Ovary (tissue), 9 donors: ENCODE results near the gene TPRX1. TPM values are rescaled to one million over a fixed set of nuclear protein-coding genes. Genes with fewer than 3 reads are reported as not detected.

Experiments
- DNase-seq, 5 donors: peaks; one replicate each; pipeline ENCODE4 v3.0.0-alpha.2; 2019 to 2020
- H3K27ac ChIP-seq, 2 donors: fragments of 200-600 bp; one replicate each; pipeline versions ENCODE4 v1.5.1 to v1.8.0; 2019 to 2022
- H3K27me3 ChIP-seq: fragments of 200-600 bp; one replicate; pipeline ENCODE4 v1.8.0; 2022
- H3K36me3 ChIP-seq: fragments of 200-600 bp; sonication (generic); one replicate; pipeline ENCODE4 v1.5.1; 2019
- H3K4me1 ChIP-seq: one replicate; pipeline ENCODE4 v1.8.1; 2013; ENCODE audit warnings: mild to moderate bottlenecking, moderate library complexity; ENCODE audit not compliant: insufficient read depth
- H3K4me3 ChIP-seq: fragments of 200-600 bp; sonication (generic); one replicate; pipeline ENCODE4 v1.5.1; 2017
- H3K9me3 ChIP-seq, 2 donors: fragments of 200-600 bp in 1 of 2; sonication (generic) in 1 of 2; one replicate each; pipeline versions ENCODE4 v1.5.1 to v1.8.1; 2013 to 2019; ENCODE audit warnings: mild to moderate bottlenecking in 1 of 2, moderate library complexity in 1 of 2
- EP300 ChIP-seq: sonication (generic); formaldehyde crosslinking; IDR thresholded peaks from one replicate; pipeline ENCODE4 v1.6.1; 2017; ENCODE audit warnings: antibody characterized with exemption
- POLR2A ChIP-seq: fragments of 450-650 bp; IDR thresholded peaks from one replicate; pipeline ENCODE4 v1.6.1; 2017; ENCODE audit warnings: antibody characterized with exemption, mild to moderate bottlenecking, moderate library complexity
- WGBS, 3 donors: extraction: QIAGEN DNeasy Blood & Tissue Kit in 1 of 3; methylation state at CpG; one replicate each; pipeline versions ENCODE4 v1.1.5 to v1.1.7; 2013 to 2017; 5-methylcytosine and 5-hydroxymethylcytosine counted together
- intact Hi-C, 4 donors: fragments of 100-400 bp; cut with DNase I; formaldehyde crosslinking; loops; one replicate each; pipeline versions ENCODE4 v1.11.0 to v1.15.1; 2022 to 2023
- polyA plus RNA-seq, 2 donors: library from polyadenylated mRNA; stranded (reverse); fragments of 200-250 nt in 1 of 2; fragments of 350-450 nt in 1 of 2; fragmentation: Illumina TruSeq in 1 of 2; extraction: RNeasy Lipid Tissue Mini Kit (QIAGEN cat#74804) in 1 of 2; gene quantifications; one replicate each; pipeline ENCODE4 v1.2.3, GENCODE V29; 2013 to 2014
- total RNA-seq, 7 donors: library from RNA; depleted of rRNA in 2 of 7; stranded (reverse); fragments of >200 nt in 2 of 7; fragmentation: NEBNext Ultra II Directional in 3 of 7; extraction: Animal tissue kit (Norgen Biotek cat#: 25700) in 3 of 7; gene quantifications; one replicate each; pipeline versions ENCODE4 v1.1.0 to v1.2.4, GENCODE V29; 2016 to 2023
- TF ChIP-seq, protein P1 (sequence below), 3 donors: fragments of 450-650 bp in 2 of 3; fragments of 200-600 bp in 1 of 3; IDR thresholded peaks; one replicate each; pipeline versions ENCODE4 v1.5.1 to v1.8.0; 2016 to 2022; ENCODE audit warnings: antibody characterized with exemption in 3 of 3, mild to moderate bottlenecking in 1 of 3
- donor health status: DM: no; HTN: no; CAD: no; lungs with moderate emphysema.
- donor health status: DM: no; HTN: no; CAD: no.
- donor health status: Bipolar disorder and iron deficiency.
- donor health status: DM: yes; HTN: yes; CAD: no.
- donor health status: DM: no; HTN: no; CAD: no.
- donor health status: DM: yes; HTN: yes; CAD: no.

The TPRX1 gene
- total and polyA plus RNA-seq, 9 donors: not detected

DNA sequence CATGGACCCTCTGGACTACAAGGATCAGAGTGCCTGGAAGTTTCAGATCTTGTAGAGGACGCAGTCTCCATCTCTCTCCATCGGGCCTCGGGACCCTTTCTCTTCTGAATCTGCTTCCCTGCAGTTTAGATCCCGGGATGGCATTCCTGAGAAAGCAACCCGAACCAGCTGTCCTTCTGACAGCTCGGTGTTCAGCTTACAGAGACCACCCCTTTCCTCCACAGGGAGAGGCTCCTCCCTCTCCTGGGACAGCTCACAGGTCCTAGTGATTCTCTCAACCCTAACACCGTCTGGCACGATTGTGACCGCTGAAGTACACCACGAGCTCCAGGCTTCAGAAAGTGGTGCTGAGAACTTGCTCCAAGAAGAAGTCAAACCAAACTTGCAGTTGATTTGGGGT lies 35.6 kb upstream of the TPRX1 start:
- TF ChIP-seq, protein P1, sequence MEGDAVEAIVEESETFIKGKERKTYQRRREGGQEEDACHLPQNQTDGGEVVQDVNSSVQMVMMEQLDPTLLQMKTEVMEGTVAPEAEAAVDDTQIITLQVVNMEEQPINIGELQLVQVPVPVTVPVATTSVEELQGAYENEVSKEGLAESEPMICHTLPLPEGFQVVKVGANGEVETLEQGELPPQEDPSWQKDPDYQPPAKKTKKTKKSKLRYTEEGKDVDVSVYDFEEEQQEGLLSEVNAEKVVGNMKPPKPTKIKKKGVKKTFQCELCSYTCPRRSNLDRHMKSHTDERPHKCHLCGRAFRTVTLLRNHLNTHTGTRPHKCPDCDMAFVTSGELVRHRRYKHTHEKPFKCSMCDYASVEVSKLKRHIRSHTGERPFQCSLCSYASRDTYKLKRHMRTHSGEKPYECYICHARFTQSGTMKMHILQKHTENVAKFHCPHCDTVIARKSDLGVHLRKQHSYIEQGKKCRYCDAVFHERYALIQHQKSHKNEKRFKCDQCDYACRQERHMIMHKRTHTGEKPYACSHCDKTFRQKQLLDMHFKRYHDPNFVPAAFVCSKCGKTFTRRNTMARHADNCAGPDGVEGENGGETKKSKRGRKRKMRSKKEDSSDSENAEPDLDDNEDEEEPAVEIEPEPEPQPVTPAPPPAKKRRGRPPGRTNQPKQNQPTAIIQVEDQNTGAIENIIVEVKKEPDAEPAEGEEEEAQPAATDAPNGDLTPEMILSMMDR (IDR thresholded peaks at IDR 0.05): no peak
- TF ChIP-seq EP300 (no peak), POLR2A (no peak)
- DNase-seq: no peak
- Histone ChIP-seq H3K27me3 (no peaks in the 10 kb centered on the region), H3K4me1 (no peaks in the 10 kb centered on the region), H3K9me3 (no peaks in the 10 kb centered on the region), H3K4me3 (no peak overlapping the region), H3K27ac (no peak overlapping the region), H3K36me3 (no peaks in the 10 kb centered on the region)
- intact Hi-C loops: no loop called here
- 5 to 16% (median 8%) methylated on average over 10 of the region's 10 CpGs for WGBS, 3 donors

DNA sequence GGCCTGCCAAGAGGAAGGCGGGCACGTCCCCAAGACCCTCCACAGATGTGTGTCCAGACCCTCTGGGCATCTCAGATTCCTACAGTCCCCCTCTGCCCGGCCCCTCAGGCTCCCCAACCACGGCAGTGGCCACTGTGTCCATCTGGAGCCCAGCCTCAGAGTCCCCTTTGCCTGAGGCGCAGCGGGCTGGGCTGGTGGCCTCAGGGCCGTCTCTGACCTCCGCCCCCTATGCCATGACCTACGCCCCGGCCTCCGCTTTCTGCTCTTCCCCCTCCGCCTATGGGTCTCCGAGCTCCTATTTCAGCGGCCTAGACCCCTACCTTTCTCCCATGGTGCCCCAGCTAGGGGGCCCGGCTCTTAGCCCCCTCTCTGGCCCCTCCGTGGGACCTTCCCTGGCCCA lies 35.1 kb upstream of the TPRX1 start:
- H3K27ac ChIP-seq: no peak overlapping the region
- intact Hi-C loops: no loop called here
- no peak overlapping the region for H3K4me3 ChIP-seq
- no peaks in the 10 kb centered on the region for H3K27me3 ChIP-seq
- DNase-seq: no peak
- no peaks in the 10 kb centered on the region for H3K36me3 ChIP-seq
- WGBS, 3 donors: 51 to 62% (median 54%) methylated on average over 16 of the region's 16 CpGs
- no peaks in the 10 kb centered on the region for H3K9me3 ChIP-seq
- TF ChIP-seq EP300 (no peak), POLR2A (no peak)
- no peaks in the 10 kb centered on the region for H3K4me1 ChIP-seq

GRCh38 chr19:47836038-47836437 lies 31.7 kb upstream of the TPRX1 start:
- no peak for DNase-seq
- WGBS, 3 donors: 67 to 71% (median 69%) methylated on average over 8 of the region's 8 CpGs
- Histone ChIP-seq H3K27ac (no peak overlapping the region), H3K36me3 (no peaks in the 10 kb centered on the region), H3K4me1 (no peaks in the 10 kb centered on the region), H3K4me3 (no peak overlapping the region), H3K27me3 (no peaks in the 10 kb centered on the region), H3K9me3 (no peaks in the 10 kb centered on the region)
- intact Hi-C loops: no loop called here
- TF ChIP-seq, protein P1 (IDR thresholded peaks at IDR 0.05): no peak
- no peak for TF ChIP-seq POLR2A
- TF ChIP-seq EP300: no peak

DNA sequence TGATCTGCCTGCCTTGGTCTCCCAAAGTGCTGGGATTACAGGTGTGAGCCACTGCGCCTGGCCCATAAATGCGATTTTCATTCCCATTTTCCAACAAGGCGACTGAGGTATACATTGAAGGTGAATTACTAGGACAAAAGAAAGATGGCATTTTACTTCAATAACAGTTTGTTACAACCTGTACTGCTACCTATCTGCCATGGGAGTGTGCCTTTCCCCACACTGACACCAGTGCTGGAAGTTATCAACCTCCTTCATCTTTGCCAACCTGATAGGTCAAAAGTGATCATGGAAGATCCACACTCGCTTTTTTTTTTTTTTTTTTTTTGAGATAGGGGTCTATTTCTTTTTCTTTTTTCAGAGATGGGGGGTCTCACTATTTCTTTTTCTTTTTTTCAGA lies 28.4 kb upstream of the TPRX1 start:
- Histone ChIP-seq H3K27ac (no peak overlapping the region), H3K27me3 (no peaks in the 10 kb centered on the region), H3K9me3 (no peaks in the 10 kb centered on the region), H3K4me3 (no peak overlapping the region), H3K4me1 (no peaks in the 10 kb centered on the region), H3K36me3 (no peaks in the 10 kb centered on the region)
- DNase-seq: no peak
- WGBS, 3 donors: 80 to 92% (median 89%) methylated on average over 4 of the region's 4 CpGs
- TF ChIP-seq POLR2A (no peak), EP300 (no peak)
- TF ChIP-seq, protein P1 (IDR thresholded peaks at IDR 0.05): no peak
- intact Hi-C loops: no loop called here

DNA sequence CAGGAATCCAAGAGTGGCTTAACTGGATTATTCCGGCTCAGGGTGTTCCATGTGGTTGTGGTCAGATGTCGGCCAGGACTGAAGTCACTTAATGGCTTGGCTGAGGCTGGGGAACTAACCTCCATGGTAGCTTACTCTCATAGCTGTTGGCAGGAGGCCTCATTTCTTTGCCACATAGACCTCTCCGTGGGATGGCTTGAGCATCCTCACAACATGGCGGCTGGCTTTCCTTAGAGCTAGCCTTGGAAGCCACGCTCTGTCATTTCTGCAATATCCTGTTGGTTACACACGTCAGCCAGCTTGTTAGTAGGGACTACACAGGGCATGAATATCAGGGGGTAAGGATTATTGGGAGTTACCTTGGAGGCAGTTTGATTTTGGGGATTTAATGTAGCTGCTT lies 22.4 kb upstream of the TPRX1 start:
- 80 to 98% (median 80%) methylated on average over 6 of the region's 6 CpGs for WGBS, 3 donors
- Histone ChIP-seq H3K27me3 (no peaks in the 10 kb centered on the region), H3K4me3 (no peak overlapping the region), H3K27ac (no peak overlapping the region), H3K9me3 (no peaks in the 10 kb centered on the region), H3K36me3 (no peaks in the 10 kb centered on the region), H3K4me1 (no peaks in the 10 kb centered on the region)
- no peak for TF ChIP-seq POLR2A
- TF ChIP-seq, protein P1 (IDR thresholded peaks at IDR 0.05): no peak
- TF ChIP-seq EP300: no peak
- no peak for DNase-seq
- intact Hi-C loops: no loop called here
